Daoy (cell line): Measurements from ENCODE around the gene DIS3L2. TPM values are rescaled to one million over a fixed set of nuclear protein-coding genes. Genes with fewer than 3 reads are reported as not detected.
"Not testable (repeated sequence)": the region's sequence is repeated elsewhere in the genome, so short reads cannot be mapped to it uniquely, and the experiment has no call there.

Experiments used
- DNase-seq: peaks from one replicate; pipeline ENCODE4 v3.0.0-alpha.2; 2015; ENCODE audit warnings: low read depth
- total RNA-seq: library from RNA; depleted of rRNA; stranded (reverse); fragments of >200 nt; shearing (Covaris generic); gene quantifications from 2 replicates; pipeline ENCODE4 v1.2.3, GENCODE V29; 2014

The DIS3L2 gene
- total RNA-seq, 1 experiment from 2014 or later: 22.3 TPM

- no peak for DNase-seq
Measured at GRCh38 chr2:232332940-232333259, 371.4 kb downstream of the DIS3L2 start.

GRCh38 chr2:232333361-232334135 is 372.0 kb downstream of the DIS3L2 start:
- no peak for DNase-seq

- not testable (repeated sequence) for DNase-seq
Measured at GRCh38 chr2:232334136-232334884, 372.8 kb downstream of the DIS3L2 start.

- DNase-seq: not testable (repeated sequence)
Measured at GRCh38 chr2:232334885-232335205, 373.3 kb downstream of the DIS3L2 start.

GRCh38 chr2:232335206-232335858 is 373.8 kb downstream of the DIS3L2 start:
- not testable (repeated sequence) for DNase-seq

GRCh38 chr2:232335859-232336215 is 374.3 kb downstream of the DIS3L2 start:
- no peak for DNase-seq

- DNase-seq: no peak
Measured at GRCh38 chr2:232336241-232336736, 374.8 kb downstream of the DIS3L2 start.

GRCh38 chr2:232336981-232337720 is 375.6 kb downstream of the DIS3L2 start:
- no peak for DNase-seq

GRCh38 chr2:232338094-232338758 is 376.7 kb downstream of the DIS3L2 start:
- not testable (repeated sequence) for DNase-seq

GRCh38 chr2:232338759-232339106 is 377.2 kb downstream of the DIS3L2 start:
- DNase-seq: no peak

- DNase-seq: no peak
Measured at GRCh38 chr2:232339121-232340081, 377.9 kb downstream of the DIS3L2 start.

- DNase-seq: no peak
Measured at GRCh38 chr2:232340171-232340935, 378.8 kb downstream of the DIS3L2 start.

GRCh38 chr2:232341061-232341738 is 379.7 kb downstream of the DIS3L2 start:
- no peak for DNase-seq

GRCh38 chr2:232341739-232342126 is 380.2 kb downstream of the DIS3L2 start:
- DNase-seq: no peak

- no peak for DNase-seq
Measured at GRCh38 chr2:232342635-232343565, 381.4 kb downstream of the DIS3L2 start.

- DNase-seq: peak; percentile 30
Measured at GRCh38 chr2:232343821-232344220, 382.3 kb downstream of the DIS3L2 start.

- no peak for DNase-seq
Measured at GRCh38 chr2:232345251-232345650, 383.7 kb downstream of the DIS3L2 start.

GRCh38 chr2:232347369-232347768 is 385.9 kb downstream of the DIS3L2 start:
- DNase-seq: no peak
